KMS-11 (cell line): ENCODE data around the gene APBA1.

ENCODE experiments used
- H2AFZ ChIP-seq: fragments of 200-600 bp; sonication (generic); 2 replicates; pipeline ENCODE4 v1.6.1; 2016; ENCODE audit warnings: antibody characterized with exemption, mixed run types, low read depth
- H3K27ac ChIP-seq: fragments of 200-600 bp; sonication (generic); 2 replicates; pipeline ENCODE4 v1.6.1; 2016; ENCODE audit warnings: mild to moderate bottlenecking, mixed run types
- H3K27me3 ChIP-seq: fragments of 200-600 bp; sonication (generic); 2 replicates; pipeline ENCODE4 v1.6.1; 2017; ENCODE audit warnings: mild to moderate bottlenecking, low read depth, mixed run types, moderate library complexity; ENCODE audit not compliant: insufficient read depth
- H3K36me3 ChIP-seq: fragments of 200-600 bp; sonication (generic); 2 replicates; pipeline ENCODE4 v1.6.1; 2017; ENCODE audit warnings: mild to moderate bottlenecking, mixed run types; ENCODE audit not compliant: insufficient read depth
- H3K4me1 ChIP-seq: fragments of 200-600 bp; sonication (generic); 2 replicates; pipeline ENCODE4 v1.6.1; 2016; ENCODE audit warnings: mild to moderate bottlenecking, low read depth, mixed run types; ENCODE audit not compliant: poor library complexity, severe bottlenecking
- H3K4me2 ChIP-seq: fragments of 200-600 bp; sonication (generic); 2 replicates; pipeline ENCODE4 v1.7.0; 2016; ENCODE audit warnings: mild to moderate bottlenecking, mixed run types
- H3K4me3 ChIP-seq: fragments of 200-600 bp; sonication (generic); IDR thresholded peaks from 2 replicates; pipeline ENCODE4 v1.6.1; 2017; ENCODE audit warnings: low read depth, low read length, mixed read lengths; ENCODE audit not compliant: insufficient read depth
- H3K79me2 ChIP-seq: fragments of 200-600 bp; sonication (generic); 2 replicates; pipeline ENCODE4 v1.6.1; 2016; ENCODE audit warnings: low read depth, mixed run types; ENCODE audit not compliant: insufficient read depth
- H3K9ac ChIP-seq: fragments of 200-600 bp; sonication (generic); 2 replicates; pipeline ENCODE4 v1.6.1; 2016; ENCODE audit warnings: mild to moderate bottlenecking, mixed run types
- H4K20me1 ChIP-seq: fragments of 200-600 bp; sonication (generic); 2 replicates; pipeline ENCODE4 v1.6.1; 2016; ENCODE audit warnings: mild to moderate bottlenecking, mixed run types; ENCODE audit not compliant: insufficient read depth
- TF ChIP-seq, protein P1 (sequence below): fragments of 200-600 bp; sonication (generic); conservative IDR thresholded peaks from 2 replicates; pipeline ENCODE4 v1.6.1; 2017; ENCODE audit warnings: low read depth, mild to moderate bottlenecking, antibody characterized with exemption, low read length, moderate library complexity, mixed read lengths

APBA1 gene

DNA sequence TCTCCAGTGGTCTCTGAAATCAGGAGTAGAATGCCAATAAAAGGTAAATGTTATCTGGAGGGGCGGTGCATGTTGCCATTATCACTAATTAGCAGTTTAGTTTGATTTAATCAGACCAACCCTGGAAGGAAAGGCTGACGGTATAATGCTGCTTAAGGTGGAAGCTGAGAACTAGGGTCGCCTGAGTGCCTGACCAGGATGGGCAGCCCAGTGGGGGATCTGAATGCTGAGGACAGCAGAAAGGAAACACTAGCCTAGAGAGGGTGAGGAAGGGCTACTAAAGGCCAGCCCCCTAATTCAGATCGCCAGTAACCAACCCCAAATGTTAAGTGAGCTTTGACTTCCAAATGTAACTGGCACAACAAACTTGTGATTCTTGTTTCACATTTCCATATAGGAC, 172.2 kb downstream of the APBA1 start:
- no peak overlapping the region for H3K4me2 ChIP-seq
- peaks cover 27% of the 10 kb centered on the region for H3K4me1 ChIP-seq
- H3K79me2 ChIP-seq: no peaks in the 10 kb centered on the region
- no peak overlapping the region for H3K27ac ChIP-seq
- no peak overlapping the region for H2AFZ ChIP-seq
- H3K4me3 ChIP-seq: no peak overlapping the region
- H4K20me1 ChIP-seq: no peaks in the 10 kb centered on the region
- TF ChIP-seq, protein P1, sequence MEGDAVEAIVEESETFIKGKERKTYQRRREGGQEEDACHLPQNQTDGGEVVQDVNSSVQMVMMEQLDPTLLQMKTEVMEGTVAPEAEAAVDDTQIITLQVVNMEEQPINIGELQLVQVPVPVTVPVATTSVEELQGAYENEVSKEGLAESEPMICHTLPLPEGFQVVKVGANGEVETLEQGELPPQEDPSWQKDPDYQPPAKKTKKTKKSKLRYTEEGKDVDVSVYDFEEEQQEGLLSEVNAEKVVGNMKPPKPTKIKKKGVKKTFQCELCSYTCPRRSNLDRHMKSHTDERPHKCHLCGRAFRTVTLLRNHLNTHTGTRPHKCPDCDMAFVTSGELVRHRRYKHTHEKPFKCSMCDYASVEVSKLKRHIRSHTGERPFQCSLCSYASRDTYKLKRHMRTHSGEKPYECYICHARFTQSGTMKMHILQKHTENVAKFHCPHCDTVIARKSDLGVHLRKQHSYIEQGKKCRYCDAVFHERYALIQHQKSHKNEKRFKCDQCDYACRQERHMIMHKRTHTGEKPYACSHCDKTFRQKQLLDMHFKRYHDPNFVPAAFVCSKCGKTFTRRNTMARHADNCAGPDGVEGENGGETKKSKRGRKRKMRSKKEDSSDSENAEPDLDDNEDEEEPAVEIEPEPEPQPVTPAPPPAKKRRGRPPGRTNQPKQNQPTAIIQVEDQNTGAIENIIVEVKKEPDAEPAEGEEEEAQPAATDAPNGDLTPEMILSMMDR: no peak
- H3K36me3 ChIP-seq: no peaks in the 10 kb centered on the region
- no peaks in the 10 kb centered on the region for H3K27me3 ChIP-seq
- no peak overlapping the region for H3K9ac ChIP-seq

- H2AFZ ChIP-seq: no peak overlapping the region
- TF ChIP-seq, protein P1: no peak
- H3K36me3 ChIP-seq: no peaks in the 10 kb centered on the region
These were observed 172.8 kb downstream of the APBA1 start for GRCh38 chr9:69499407-69499806.

GRCh38 chr9:69498470-69498869, 173.7 kb downstream of the APBA1 start:
- H2AFZ ChIP-seq: no peak overlapping the region
- H3K4me1 ChIP-seq: peaks cover 27% of the 10 kb centered on the region
- H3K27ac ChIP-seq: no peak overlapping the region
- no peaks in the 10 kb centered on the region for H4K20me1 ChIP-seq
- no peaks in the 10 kb centered on the region for H3K79me2 ChIP-seq
- H3K9ac ChIP-seq: no peak overlapping the region
- TF ChIP-seq, protein P1: no peak
- H3K27me3 ChIP-seq: no peaks in the 10 kb centered on the region
- no peak overlapping the region for H3K4me2 ChIP-seq
- no peak overlapping the region for H3K4me3 ChIP-seq
- H3K36me3 ChIP-seq: no peaks in the 10 kb centered on the region

More at GRCh38 chr9:69499407-69499806, 172.8 kb downstream of the APBA1 start:
- H3K79me2 ChIP-seq: no peaks in the 10 kb centered on the region
- H3K4me3 ChIP-seq: no peak overlapping the region
- H3K27ac ChIP-seq: no peak overlapping the region
- no peak overlapping the region for H3K4me2 ChIP-seq
- H3K4me1 ChIP-seq: peaks cover 27% of the 10 kb centered on the region
- no peaks in the 10 kb centered on the region for H3K27me3 ChIP-seq
- H3K9ac ChIP-seq: no peak overlapping the region
- H4K20me1 ChIP-seq: no peaks in the 10 kb centered on the region

- peak overlapping the region; percentile 76; the same call in 1 of the 2 replicates for H3K27ac ChIP-seq
- no peak overlapping the region; the same call in 1 of the 2 replicates for H3K4me2 ChIP-seq
- TF ChIP-seq, protein P1: no peak
These were observed 174.4 kb downstream of the APBA1 start for GRCh38 chr9:69497816-69498215.

More at GRCh38 chr9:69497816-69498215, 174.4 kb downstream of the APBA1 start:
- Histone ChIP-seq H4K20me1 (no peaks in the 10 kb centered on the region), H3K79me2 (no peaks in the 10 kb centered on the region), H3K4me3 (no peak overlapping the region), H3K27me3 (no peaks in the 10 kb centered on the region), H3K9ac (no peak overlapping the region), H3K4me1 (peaks cover 27% of the 10 kb centered on the region), H3K36me3 (no peaks in the 10 kb centered on the region), H2AFZ (no peak overlapping the region)
